DMS53 treated with DMSO at 0.1 percent for 48 hours (cell line): ENCODE measurements around the gene OLFM1.

Source experiments
- DNase-seq: peaks from one replicate; lab custom pipeline; 2025; ENCODE audit not compliant: unreplicated experiment; lab: John Stamatoyannopoulos, UW

OLFM1 gene

GRCh38 chr9:135087489-135087792, at the start of gene OLFM1:
OLFM1 (plus strand) TSS chr9:135087668; CDS start chr9:135087990, 322 bp downstream.
- no peak for DNase-seq

GRCh38 chr9:135038331-135038730, 49.1 kb upstream of the OLFM1 start:
- DNase-seq = no peak

GRCh38 chr9:135038826-135039225, 48.6 kb upstream of the OLFM1 start:
- DNase-seq = no peak

- DNase-seq = no peak
These were observed 48.1 kb upstream of the OLFM1 start for GRCh38 chr9:135039266-135039870.

- DNase-seq = no peak
These were observed 47.4 kb upstream of the OLFM1 start for GRCh38 chr9:135039916-135040645.

GRCh38 chr9:135040892-135041291, 46.6 kb upstream of the OLFM1 start:
- DNase-seq = no peak

GRCh38 chr9:135043345-135043744, 44.1 kb upstream of the OLFM1 start:
- no peak for DNase-seq

GRCh38 chr9:135045264-135045927, 42.1 kb upstream of the OLFM1 start:
- DNase-seq = no peak

- no peak for DNase-seq
These were observed 41.3 kb upstream of the OLFM1 start for GRCh38 chr9:135045928-135046738.

- no peak for DNase-seq
These were observed 40.6 kb upstream of the OLFM1 start for GRCh38 chr9:135046739-135047350.

GRCh38 chr9:135047521-135047920, 39.9 kb upstream of the OLFM1 start:
- DNase-seq = no peak

GRCh38 chr9:135048046-135048757, 39.3 kb upstream of the OLFM1 start:
- DNase-seq = no peak

- DNase-seq = no peak
These were observed 38.6 kb upstream of the OLFM1 start for GRCh38 chr9:135048758-135049444.

GRCh38 chr9:135049460-135049859, 38.0 kb upstream of the OLFM1 start:
- DNase-seq = no peak

- no peak for DNase-seq
These were observed 37.1 kb upstream of the OLFM1 start for GRCh38 chr9:135050072-135050990.

GRCh38 chr9:135051316-135052038, 36.0 kb upstream of the OLFM1 start:
- no peak for DNase-seq

- no peak for DNase-seq
These were observed 34.3 kb upstream of the OLFM1 start for GRCh38 chr9:135053133-135053532.

- no peak for DNase-seq
These were observed 32.3 kb upstream of the OLFM1 start for GRCh38 chr9:135055181-135055580.
